GM06990 (cell line): ENCODE measurements around the gene TANC1.

ENCODE experiments used
- DNase-seq: peaks from one replicate; pipeline ENCODE4 v3.0.0-alpha.2; 2011; ENCODE audit not compliant: insufficient read length; ENCODE audit errors: extremely low read depth
- H3K27me3 ChIP-seq: replicated peaks from 2 replicates; pipeline ENCODE4 v1.6.0; 2011; ENCODE audit warnings: low read length; ENCODE audit not compliant: control insufficient read depth, insufficient read depth
- H3K36me3 ChIP-seq: 2 replicates; pipeline ENCODE4 v1.5.1; 2011; ENCODE audit warnings: low read length; ENCODE audit not compliant: control insufficient read depth, insufficient read depth
- H3K4me3 ChIP-seq: replicated peaks from 2 replicates; pipeline ENCODE4 v1.5.1; 2011; ENCODE audit warnings: low read depth, mild to moderate bottlenecking, control low read depth, low read length
- TF ChIP-seq, protein P1 (sequence below): IDR thresholded peaks from 2 replicates; pipeline ENCODE4 v1.5.1; 2011; ENCODE audit warnings: low read length, control low read depth, mild to moderate bottlenecking, inconsistent platforms; ENCODE audit not compliant: insufficient read depth, poor library complexity, severe bottlenecking

Gene TANC1

DNA sequence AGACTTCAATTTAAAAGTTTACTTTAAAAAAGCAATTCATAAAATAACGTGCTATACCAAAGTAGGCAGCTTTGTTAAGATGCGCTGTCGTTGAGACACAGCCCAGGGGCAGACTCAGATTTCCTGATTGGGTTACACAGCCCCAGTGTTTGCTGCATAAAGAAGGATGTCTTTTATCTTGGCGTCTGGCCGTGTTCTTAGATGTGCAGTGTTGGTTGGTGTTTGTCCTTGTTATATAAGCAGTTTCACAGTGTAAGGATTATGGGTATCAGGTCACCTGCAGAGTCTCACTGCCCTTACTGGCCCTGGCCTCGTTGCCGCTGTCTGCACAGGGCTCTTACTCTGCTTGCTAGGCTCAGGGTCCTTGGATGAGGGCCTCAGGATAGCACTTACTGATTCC, 209.5 kb downstream of the TANC1 start:
- Histone ChIP-seq H3K27me3 (no peaks in the 10 kb centered on the region), H3K36me3 (peaks cover 9% of the 10 kb centered on the region), H3K4me3 (no peak overlapping the region)
- TF ChIP-seq, protein P1, sequence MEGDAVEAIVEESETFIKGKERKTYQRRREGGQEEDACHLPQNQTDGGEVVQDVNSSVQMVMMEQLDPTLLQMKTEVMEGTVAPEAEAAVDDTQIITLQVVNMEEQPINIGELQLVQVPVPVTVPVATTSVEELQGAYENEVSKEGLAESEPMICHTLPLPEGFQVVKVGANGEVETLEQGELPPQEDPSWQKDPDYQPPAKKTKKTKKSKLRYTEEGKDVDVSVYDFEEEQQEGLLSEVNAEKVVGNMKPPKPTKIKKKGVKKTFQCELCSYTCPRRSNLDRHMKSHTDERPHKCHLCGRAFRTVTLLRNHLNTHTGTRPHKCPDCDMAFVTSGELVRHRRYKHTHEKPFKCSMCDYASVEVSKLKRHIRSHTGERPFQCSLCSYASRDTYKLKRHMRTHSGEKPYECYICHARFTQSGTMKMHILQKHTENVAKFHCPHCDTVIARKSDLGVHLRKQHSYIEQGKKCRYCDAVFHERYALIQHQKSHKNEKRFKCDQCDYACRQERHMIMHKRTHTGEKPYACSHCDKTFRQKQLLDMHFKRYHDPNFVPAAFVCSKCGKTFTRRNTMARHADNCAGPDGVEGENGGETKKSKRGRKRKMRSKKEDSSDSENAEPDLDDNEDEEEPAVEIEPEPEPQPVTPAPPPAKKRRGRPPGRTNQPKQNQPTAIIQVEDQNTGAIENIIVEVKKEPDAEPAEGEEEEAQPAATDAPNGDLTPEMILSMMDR, result no peak
- DNase-seq, result no peak

DNA sequence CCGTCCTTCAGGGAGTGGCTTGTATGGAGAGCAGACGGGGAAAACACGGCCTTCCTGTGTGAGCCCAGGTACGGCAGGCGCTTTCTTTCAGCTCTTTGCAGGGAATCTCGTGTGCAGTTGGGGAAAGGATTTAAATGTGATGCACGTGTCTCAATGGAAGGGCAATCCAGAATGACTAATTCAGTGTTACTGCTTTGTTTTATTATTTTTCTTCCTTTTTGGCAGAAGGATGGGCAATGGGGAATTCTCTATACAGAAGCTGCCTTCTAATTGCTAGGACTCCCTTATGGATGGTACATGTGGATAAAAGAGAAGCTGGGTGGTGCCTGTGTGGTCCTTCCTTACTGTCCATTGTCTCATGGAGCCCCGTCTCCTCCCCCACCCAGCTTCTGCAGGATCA, 210.7 kb downstream of the TANC1 start:
- Histone ChIP-seq H3K4me3 (no peak overlapping the region), H3K27me3 (no peaks in the 10 kb centered on the region), H3K36me3 (peaks cover 9% of the 10 kb centered on the region)
- TF ChIP-seq, protein P1, result no peak
- DNase-seq, result no peak

DNA sequence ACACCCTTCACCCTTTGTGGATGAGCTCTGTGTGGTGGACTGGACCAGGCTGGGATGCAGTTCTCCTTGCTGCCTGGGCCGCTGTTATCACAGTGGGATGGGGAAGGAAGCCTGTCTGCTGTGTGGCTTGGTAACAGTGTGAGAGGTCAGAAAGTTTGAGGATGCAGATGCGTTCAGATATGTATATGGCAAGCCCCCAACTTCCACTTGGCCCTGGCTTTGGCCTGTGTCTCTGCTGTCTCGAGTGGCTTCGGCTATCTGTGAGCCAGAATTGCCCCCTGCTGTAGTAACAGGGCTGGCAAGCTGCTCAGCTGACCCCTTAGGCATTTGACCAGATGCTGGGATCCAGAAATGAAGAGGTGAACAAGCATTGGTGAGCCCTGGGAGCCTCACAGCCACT, 211.3 kb downstream of the TANC1 start:
- Histone ChIP-seq H3K4me3 (no peak overlapping the region), H3K27me3 (no peaks in the 10 kb centered on the region), H3K36me3 (peaks cover 9% of the 10 kb centered on the region)
- TF ChIP-seq, protein P1, result no peak
- DNase-seq, result no peak

DNA sequence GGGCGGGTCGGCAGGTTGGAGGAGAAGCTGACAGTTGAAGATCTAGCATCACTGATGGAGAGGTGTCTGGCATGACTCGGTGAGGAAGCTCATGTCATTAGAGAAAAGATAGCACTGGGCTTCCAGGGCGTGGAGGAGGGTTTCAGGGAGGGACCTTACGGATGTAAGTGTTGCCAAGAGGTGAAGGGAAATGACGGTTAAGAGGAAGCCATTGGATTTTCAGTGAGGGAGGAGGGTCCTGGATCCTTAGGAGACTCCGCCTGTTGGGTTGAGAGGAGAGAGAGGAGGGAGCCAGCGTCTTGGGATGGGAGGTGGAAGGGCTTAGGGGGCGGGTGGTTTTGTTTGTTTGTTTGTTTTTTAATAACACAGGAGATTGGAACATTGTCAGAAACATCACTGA, 214.9 kb downstream of the TANC1 start:
- H3K27me3 ChIP-seq, result no peaks in the 10 kb centered on the region
- DNase-seq, result no peak
- no peak overlapping the region for H3K4me3 ChIP-seq
- TF ChIP-seq, protein P1, result no peak
- peaks cover 6% of the 10 kb centered on the region for H3K36me3 ChIP-seq

DNA sequence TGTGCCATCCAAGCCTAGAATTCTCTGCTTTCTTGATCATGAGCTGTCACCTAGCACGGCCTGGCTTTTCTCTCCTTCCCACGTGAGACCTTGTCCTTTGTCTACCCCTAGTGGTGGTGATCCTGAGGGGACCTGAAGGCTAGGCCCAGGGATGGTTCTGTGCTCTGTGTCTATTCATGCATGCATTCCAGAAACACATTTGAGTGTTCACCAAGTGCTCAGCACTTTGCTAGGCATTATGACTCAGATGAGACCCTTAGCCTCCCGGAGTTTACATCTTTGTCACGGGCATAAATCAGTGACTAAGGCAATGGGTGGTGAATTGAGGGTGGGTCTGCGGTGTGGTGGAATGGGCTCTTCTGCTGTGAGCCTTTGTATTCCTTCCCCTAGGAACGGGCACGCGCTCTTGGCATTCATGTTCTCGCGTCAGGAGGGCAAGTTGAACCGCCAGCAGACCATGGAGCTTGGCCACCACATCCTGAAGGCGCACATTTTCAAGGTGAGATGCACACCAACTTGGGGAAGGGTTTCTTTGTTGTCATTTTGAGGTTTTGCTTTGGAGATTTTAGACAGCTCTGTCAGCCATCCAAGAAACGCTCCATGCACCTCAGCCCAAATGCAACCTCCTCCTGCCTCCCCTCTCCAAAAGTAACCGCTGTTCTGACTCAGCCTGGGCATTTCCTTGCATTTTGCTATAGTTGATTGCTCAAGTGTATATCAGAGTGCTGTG, 217.1 kb downstream of the TANC1 start:
- Histone ChIP-seq H3K4me3 (no peak overlapping the region), H3K36me3 (peaks cover 3% of the 10 kb centered on the region), H3K27me3 (no peaks in the 10 kb centered on the region)
- DNase-seq, result peak; percentile 44
- TF ChIP-seq, protein P1, result peak; percentile 69

DNA sequence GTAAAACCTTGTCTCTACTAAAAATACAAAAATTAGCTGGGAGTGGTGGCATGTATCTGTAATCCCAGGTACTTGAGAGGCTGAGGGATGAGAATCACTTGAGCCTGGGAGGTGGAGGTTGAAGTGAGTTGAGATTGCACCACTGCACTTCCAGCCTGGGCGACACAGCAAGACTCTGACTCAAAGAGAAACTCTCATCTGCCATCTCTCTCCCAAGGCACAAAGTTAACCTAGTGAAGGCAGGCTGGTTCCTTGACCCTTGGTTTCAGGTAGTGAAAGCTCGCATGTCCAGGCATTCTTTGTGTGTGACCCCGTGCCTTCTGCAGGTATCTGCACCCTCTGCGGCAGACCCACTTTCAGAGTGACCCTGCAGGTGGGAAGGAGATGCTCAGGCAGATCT, 218.0 kb downstream of the TANC1 start:
- no peaks in the 10 kb centered on the region for H3K27me3 ChIP-seq
- no peak overlapping the region for H3K4me3 ChIP-seq
- no peak for DNase-seq
- TF ChIP-seq, protein P1, result no peak
- peaks cover 3% of the 10 kb centered on the region for H3K36me3 ChIP-seq
